ENCODE measurements around the gene NUP214.

GRCh38 chr9:131258186-131258585 is 132.8 kb downstream of the NUP214 start:
- TF ChIP-seq ZNF514 (tag by site-specific recombination; IDR thresholded peaks at IDR 0.05) (no peak), ZNF426 (tag by site-specific recombination; IDR thresholded peaks at IDR 0.05) (no peak), ZBTB17 (tag by site-specific recombination; IDR thresholded peaks at IDR 0.05) (no peak), ZNF341 (tag by site-specific recombination; IDR thresholded peaks at IDR 0.05; ENCODE audit: low read depth) (no peak), CTCF (tag by site-specific recombination; IDR thresholded peaks at IDR 0.05) (no peak), ZNF350 (tag by site-specific recombination; IDR thresholded peaks at IDR 0.05) (no peak), ZNF223 (tag by site-specific recombination; IDR thresholded peaks at IDR 0.05) (no peak), ZFP3 (tag by site-specific recombination; IDR thresholded peaks at IDR 0.05; ENCODE audit: low read depth) (no peak), ZNF211 (tag by site-specific recombination; IDR thresholded peaks at IDR 0.05; ENCODE audit: low read depth) (no peak), ZFP69B (tag by site-specific recombination; IDR thresholded peaks at IDR 0.05) (no peak), ZNF169 (tag by site-specific recombination; IDR thresholded peaks at IDR 0.05) (no peak), YY1 (tag by site-specific recombination; IDR thresholded peaks at IDR 0.05) (no peak), BCL11A (tag by site-specific recombination; IDR thresholded peaks at IDR 0.05; ENCODE audit: low read depth) (no peak)
